ENCODE data around the gene EYS. TPM values are rescaled to one million over a fixed set of nuclear protein-coding genes. Genes with fewer than 3 reads are reported as not detected.

Gene EYS
- total RNA-seq, 1 donor from 2014 or later = 0.08 TPM

DNA sequence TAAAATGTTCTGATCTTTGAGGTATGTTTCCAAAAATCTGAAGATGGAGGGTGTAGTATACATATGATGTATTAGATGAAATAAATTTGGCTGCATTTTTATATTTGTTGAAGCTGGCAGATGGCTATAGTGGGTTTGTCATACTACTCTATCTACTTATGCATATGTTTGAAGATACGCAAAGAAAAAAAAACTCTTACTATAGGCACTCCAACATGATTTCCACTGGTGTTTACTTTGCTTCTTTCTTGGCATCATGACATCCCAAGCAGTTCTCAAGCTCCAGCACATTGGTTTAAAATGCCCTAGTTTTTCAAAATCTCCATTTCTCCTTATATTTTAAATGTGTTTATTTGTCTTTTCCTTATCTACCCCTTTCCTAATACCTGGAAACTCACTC is 1359.6 kb downstream of the EYS start:
- no peak overlapping the region for H3K4me3 ChIP-seq
- no peak overlapping the region for H3K27ac ChIP-seq (replicated peaks)
- H3K27me3 ChIP-seq (ENCODE audit: low read depth) = no peaks in the 10 kb centered on the region
- no peaks in the 10 kb centered on the region for H3K4me1 ChIP-seq
- no peaks in the 10 kb centered on the region for H3K36me3 ChIP-seq
- TF ChIP-seq, protein P1, sequence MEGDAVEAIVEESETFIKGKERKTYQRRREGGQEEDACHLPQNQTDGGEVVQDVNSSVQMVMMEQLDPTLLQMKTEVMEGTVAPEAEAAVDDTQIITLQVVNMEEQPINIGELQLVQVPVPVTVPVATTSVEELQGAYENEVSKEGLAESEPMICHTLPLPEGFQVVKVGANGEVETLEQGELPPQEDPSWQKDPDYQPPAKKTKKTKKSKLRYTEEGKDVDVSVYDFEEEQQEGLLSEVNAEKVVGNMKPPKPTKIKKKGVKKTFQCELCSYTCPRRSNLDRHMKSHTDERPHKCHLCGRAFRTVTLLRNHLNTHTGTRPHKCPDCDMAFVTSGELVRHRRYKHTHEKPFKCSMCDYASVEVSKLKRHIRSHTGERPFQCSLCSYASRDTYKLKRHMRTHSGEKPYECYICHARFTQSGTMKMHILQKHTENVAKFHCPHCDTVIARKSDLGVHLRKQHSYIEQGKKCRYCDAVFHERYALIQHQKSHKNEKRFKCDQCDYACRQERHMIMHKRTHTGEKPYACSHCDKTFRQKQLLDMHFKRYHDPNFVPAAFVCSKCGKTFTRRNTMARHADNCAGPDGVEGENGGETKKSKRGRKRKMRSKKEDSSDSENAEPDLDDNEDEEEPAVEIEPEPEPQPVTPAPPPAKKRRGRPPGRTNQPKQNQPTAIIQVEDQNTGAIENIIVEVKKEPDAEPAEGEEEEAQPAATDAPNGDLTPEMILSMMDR (IDR thresholded peaks at IDR 0.05; ENCODE audit: borderline replicate concordance) = no peak
- peaks cover 15% of the 10 kb centered on the region for H3K9me3 ChIP-seq (replicated peaks)
- intact Hi-C loops (cut with micrococcal nuclease) = no loop called here
- no peak for DNase-seq

DNA sequence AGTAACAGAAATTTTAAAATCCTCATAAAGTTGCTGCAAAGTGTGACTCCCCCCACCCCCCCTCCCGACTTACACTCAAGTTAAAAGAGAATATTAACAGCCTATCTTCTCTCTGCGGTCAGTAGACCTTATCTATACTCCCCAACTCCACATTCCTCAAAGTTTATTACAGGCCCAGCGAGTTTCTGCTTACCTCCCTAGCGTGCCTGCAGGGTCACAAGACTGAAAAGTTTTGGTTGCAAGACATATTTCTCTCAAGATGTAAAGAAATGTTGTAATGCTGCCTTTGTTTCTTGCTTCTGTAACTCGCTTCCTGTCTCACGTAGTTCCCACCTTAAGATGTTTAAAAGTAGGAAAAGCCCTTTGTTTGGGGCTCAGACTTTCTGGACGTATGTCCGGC is 1371.8 kb downstream of the EYS start:
- no peaks in the 10 kb centered on the region for H3K27me3 ChIP-seq (ENCODE audit: low read depth)
- TF ChIP-seq, protein P1 (IDR thresholded peaks at IDR 0.05; ENCODE audit: borderline replicate concordance) = no peak
- no peaks in the 10 kb centered on the region for H3K36me3 ChIP-seq
- H3K9me3 ChIP-seq (replicated peaks) = peaks cover 27% of the 10 kb centered on the region
- H3K4me3 ChIP-seq = no peak overlapping the region
- no peak overlapping the region for H3K27ac ChIP-seq (replicated peaks)
- no peak for DNase-seq
- intact Hi-C loops (cut with micrococcal nuclease) = loop anchor here (10.0 kb wide), 1 partner anchor 320 kb away; no protein-coding TSS in a partner anchor
- no peaks in the 10 kb centered on the region for H3K4me1 ChIP-seq

DNA sequence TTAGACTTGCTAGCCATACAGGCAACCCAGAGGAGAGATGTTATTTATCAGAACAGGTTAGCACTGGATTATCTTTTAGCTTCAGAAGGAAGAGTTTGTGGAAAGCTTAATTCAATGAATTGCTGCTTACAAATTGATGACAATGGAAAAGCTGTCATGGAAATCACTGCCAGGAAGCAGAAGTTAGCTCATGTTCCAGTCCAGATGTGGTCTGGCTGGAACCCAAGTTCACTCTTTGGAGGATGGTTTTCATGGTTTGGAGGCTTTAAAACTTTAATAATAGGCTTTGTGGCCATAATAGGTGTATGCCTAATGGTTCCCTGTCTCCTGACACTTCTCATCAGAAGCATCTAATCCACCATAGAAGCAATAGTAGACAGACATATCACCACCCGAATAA is 1372.4 kb downstream of the EYS start:
- no peaks in the 10 kb centered on the region for H3K4me1 ChIP-seq
- no peak overlapping the region for H3K27ac ChIP-seq (replicated peaks)
- TF ChIP-seq, protein P1 (IDR thresholded peaks at IDR 0.05; ENCODE audit: borderline replicate concordance) = no peak
- H3K27me3 ChIP-seq (ENCODE audit: low read depth) = no peaks in the 10 kb centered on the region
- peaks cover 22% of the 10 kb centered on the region for H3K9me3 ChIP-seq (replicated peaks)
- intact Hi-C loops (cut with micrococcal nuclease) = loop anchor here (5.0 to 10.0 kb wide), 2 partner anchors 320 to 412 kb away; no protein-coding TSS in a partner anchor
- no peaks in the 10 kb centered on the region for H3K36me3 ChIP-seq
- no peak for DNase-seq
- H3K4me3 ChIP-seq = no peak overlapping the region

DNA sequence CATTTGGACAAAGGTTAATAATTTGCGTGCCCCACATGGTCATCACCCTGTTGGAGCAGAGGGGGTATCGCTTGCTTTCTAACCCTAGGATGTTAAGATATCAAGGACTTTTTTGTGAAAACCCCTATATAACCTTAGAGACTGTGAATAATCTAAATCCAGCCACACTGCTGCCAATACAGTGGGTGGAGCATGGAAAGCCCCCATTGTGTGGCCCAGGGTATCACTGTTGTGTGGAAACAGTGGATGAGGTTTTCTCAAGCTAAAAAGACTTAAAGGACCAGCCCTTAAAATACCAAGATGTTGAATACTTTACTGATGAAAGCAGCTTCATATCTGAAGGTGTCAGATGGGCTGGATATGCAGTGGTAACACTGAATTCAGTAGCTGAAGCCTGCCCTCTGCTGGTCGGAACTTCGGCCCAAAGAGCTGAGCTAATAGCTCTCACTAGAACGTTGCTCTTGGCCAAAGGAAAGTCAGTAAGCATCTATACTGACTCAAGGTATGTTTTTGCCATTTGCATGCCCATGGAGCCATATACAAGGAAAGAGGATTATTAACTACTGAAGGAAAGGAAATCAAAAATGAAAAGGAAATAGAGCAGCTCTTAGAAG is 1376.2 kb downstream of the EYS start:
- peak; percentile 58 for DNase-seq
- no peaks in the 10 kb centered on the region for H3K36me3 ChIP-seq
- H3K9me3 ChIP-seq (replicated peaks) = no peaks in the 10 kb centered on the region
- no peak overlapping the region for H3K4me3 ChIP-seq
- H3K27me3 ChIP-seq (ENCODE audit: low read depth) = no peaks in the 10 kb centered on the region
- no peaks in the 10 kb centered on the region for H3K4me1 ChIP-seq
- intact Hi-C loops (cut with micrococcal nuclease) = loop anchor here (5.0 to 10.0 kb wide), 2 partner anchors 316 to 408 kb away; no protein-coding TSS in a partner anchor
- TF ChIP-seq, protein P1 (IDR thresholded peaks at IDR 0.05; ENCODE audit: borderline replicate concordance) = peak; percentile 69
- H3K27ac ChIP-seq (replicated peaks) = no peak overlapping the region

DNA sequence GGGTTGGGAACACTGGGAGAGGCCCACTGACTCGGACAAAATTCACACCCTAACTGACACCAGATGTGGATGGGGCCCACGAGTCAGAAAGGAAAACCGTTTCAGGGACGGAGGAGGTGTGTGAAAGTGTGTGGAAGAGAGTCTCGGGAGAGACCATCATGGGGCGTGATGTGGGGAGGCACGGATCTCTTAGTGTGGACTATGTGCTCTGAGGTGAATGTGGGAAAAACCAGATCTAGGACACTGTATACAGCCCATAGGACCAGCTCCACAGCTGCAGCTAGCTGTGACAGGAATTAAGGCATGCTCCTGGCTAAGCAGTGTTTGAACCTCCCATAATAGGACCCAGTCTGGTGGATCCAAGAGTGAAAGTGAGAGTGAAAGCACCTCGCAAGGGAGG is 1380.1 kb downstream of the EYS start:
- intact Hi-C loops (cut with micrococcal nuclease) = no loop called here
- DNase-seq = no peak

More for the DNA sequence above, 1380.1 kb downstream of the EYS start:
- TF ChIP-seq, protein P1 (IDR thresholded peaks at IDR 0.05; ENCODE audit: borderline replicate concordance) = no peak
- Histone ChIP-seq H3K27ac (replicated peaks) (no peak overlapping the region), H3K4me1 (no peaks in the 10 kb centered on the region), H3K9me3 (replicated peaks) (peaks cover 4% of the 10 kb centered on the region), H3K4me3 (no peak overlapping the region), H3K27me3 (ENCODE audit: low read depth) (no peaks in the 10 kb centered on the region), H3K36me3 (no peaks in the 10 kb centered on the region)

Measured in left ventricle myocardium inferior (tissue), 1 donor.